Tibial artery (tissue), 4 donors: ENCODE data around the gene TGFBRAP1.

Experiments
- DNase-seq, 2 donors: peaks; one replicate each; pipeline ENCODE4 v3.0.0-alpha.2; 2019
- H3K27ac ChIP-seq, 2 donors: fragments of 200-600 bp; sonication (generic) in 1 of 2; 1 replicate in 1 of 2; 2 replicates in 1 of 2; pipeline ENCODE4 v1.5.1; 2018 to 2019; ENCODE audit warnings: mild to moderate bottlenecking in 1 of 2
- H3K27me3 ChIP-seq, 2 donors: fragments of 200-600 bp; sonication (generic) in 1 of 2; one replicate each; pipeline versions ENCODE4 v1.5.1 to v1.6.0; 2016 to 2019
- H3K36me3 ChIP-seq, 3 donors: fragments of 200-600 bp; sonication (generic) in 2 of 3; one replicate each; pipeline ENCODE4 v1.5.1; 2016 to 2019; ENCODE audit warnings: mild to moderate bottlenecking in 2 of 3
- H3K4me1 ChIP-seq, 4 donors: fragments of 200-600 bp; sonication (generic) in 2 of 4; 1 replicate in 3 of 4; 2 replicates in 1 of 4; pipeline ENCODE4 v1.5.1; 2016 to 2019
- H3K4me3 ChIP-seq, 2 donors: fragments of 200-600 bp; sonication (generic) in 1 of 2; 1 replicate in 1 of 2; 2 replicates in 1 of 2; pipeline ENCODE4 v1.5.1; 2018 to 2019; ENCODE audit warnings: mild to moderate bottlenecking in 2 of 2
- H3K9me3 ChIP-seq, 3 donors: fragments of 200-600 bp; sonication (generic) in 1 of 3; one replicate each; pipeline ENCODE4 v1.5.1; 2016 to 2019
- intact Hi-C: fragments of 100-400 bp; cut with DNase I; formaldehyde crosslinking; loops from one replicate; pipeline ENCODE4 v1.15.0; 2023; ENCODE audit warnings: low total_unique reads
- TF ChIP-seq, protein P1 (sequence below), 2 experiments: fragments of 200-600 bp in 1 of 2; fragments of 450-650 bp in 1 of 2; IDR thresholded peaks; one replicate each; pipeline ENCODE4 v1.5.1; 2017 to 2019; ENCODE audit warnings: antibody characterized with exemption in 2 of 2, mild to moderate bottlenecking in 1 of 2, moderate library complexity in 1 of 2

The TGFBRAP1 gene

DNA sequence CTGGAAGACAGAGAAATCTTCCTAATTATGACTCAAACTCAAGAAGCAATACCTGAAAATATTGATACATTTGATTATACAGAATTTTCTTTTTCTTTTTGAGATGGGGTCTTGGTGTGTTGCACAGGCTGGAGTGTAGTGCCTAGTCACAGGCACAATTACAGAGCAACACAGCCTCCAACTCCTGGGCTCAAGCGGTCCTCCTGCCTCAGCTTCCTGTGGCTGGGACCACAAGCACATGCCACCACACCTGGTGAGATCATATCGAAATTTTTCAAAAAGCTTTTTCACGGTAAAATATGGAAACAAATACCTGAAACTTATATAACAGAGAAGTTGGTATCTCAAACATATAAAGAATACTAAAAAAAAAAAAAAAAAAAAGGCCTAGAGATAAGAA is 27.9 kb downstream of the TGFBRAP1 start:
- Histone ChIP-seq H3K4me3 (no peak overlapping the region), H3K27me3 (no peaks in the 10 kb centered on the region), H3K4me1 (peaks cover 0 to 5% (median 0%) of the 10 kb centered on the region in 4 donors), H3K36me3 (peaks cover 23 to 32% (median 24%) of the 10 kb centered on the region in 3 donors), H3K9me3 (no peaks in the 10 kb centered on the region), H3K27ac (no peak overlapping the region)
- TF ChIP-seq, protein P1, sequence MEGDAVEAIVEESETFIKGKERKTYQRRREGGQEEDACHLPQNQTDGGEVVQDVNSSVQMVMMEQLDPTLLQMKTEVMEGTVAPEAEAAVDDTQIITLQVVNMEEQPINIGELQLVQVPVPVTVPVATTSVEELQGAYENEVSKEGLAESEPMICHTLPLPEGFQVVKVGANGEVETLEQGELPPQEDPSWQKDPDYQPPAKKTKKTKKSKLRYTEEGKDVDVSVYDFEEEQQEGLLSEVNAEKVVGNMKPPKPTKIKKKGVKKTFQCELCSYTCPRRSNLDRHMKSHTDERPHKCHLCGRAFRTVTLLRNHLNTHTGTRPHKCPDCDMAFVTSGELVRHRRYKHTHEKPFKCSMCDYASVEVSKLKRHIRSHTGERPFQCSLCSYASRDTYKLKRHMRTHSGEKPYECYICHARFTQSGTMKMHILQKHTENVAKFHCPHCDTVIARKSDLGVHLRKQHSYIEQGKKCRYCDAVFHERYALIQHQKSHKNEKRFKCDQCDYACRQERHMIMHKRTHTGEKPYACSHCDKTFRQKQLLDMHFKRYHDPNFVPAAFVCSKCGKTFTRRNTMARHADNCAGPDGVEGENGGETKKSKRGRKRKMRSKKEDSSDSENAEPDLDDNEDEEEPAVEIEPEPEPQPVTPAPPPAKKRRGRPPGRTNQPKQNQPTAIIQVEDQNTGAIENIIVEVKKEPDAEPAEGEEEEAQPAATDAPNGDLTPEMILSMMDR (IDR thresholded peaks at IDR 0.05), result no peak
- DNase-seq, result no peak
- intact Hi-C loops, result no loop called here

DNA sequence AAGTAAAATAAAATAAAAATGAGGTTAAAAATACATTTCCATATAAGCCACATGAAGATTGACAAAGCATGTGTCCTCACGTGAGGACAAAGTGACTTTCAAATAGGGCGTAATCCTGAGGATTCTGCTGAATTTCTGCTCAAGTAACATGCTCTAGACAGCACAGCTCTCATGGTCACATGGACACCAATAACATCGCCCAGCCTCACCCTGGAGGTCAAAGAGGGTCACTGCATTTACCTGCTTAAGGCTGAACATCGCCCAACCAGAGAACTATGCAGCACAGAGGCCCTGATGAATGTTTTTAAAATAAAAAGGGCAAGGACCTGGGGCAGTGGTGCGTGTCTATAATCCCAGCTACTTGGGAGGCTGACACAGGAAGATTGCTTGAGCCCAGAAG is 30.2 kb downstream of the TGFBRAP1 start:
- H3K36me3 ChIP-seq, result peaks cover 23 to 41% (median 35%) of the 10 kb centered on the region in 3 donors
- intact Hi-C loops, result no loop called here
- no peaks in the 10 kb centered on the region for H3K9me3 ChIP-seq
- DNase-seq, result no peak
- H3K27ac ChIP-seq, result no peak overlapping the region
- H3K4me1 ChIP-seq, result peaks cover 0 to 5% (median 0%) of the 10 kb centered on the region in 4 donors
- no peaks in the 10 kb centered on the region for H3K27me3 ChIP-seq
- no peak overlapping the region for H3K4me3 ChIP-seq
- TF ChIP-seq, protein P1 (IDR thresholded peaks at IDR 0.05), result no peak

DNA sequence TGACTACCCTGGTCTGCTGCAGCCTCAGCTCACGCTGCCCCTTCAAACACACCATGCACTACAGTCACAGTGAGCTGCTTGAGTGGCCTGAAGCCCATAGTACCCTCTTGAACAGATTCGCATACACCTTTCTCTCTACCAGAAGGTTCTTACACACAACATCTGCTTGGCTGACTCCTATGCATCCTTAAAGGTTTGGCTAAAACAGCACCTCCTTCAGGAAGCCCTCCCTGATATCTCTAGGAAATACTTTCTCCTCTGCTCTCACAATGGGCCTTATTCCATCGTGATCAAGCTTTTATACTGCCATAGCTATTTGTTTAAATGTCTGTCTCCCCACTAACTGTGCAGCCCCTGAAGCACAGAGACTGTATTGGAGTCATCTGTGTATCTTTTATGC is 31.5 kb downstream of the TGFBRAP1 start:
- Histone ChIP-seq H3K9me3 (no peaks in the 10 kb centered on the region), H3K27me3 (no peaks in the 10 kb centered on the region), H3K4me3 (no peak overlapping the region), H3K36me3 (peaks cover 23 to 54% (median 36%) of the 10 kb centered on the region in 3 donors), H3K4me1 (peaks cover 0 to 8% (median 0%) of the 10 kb centered on the region in 4 donors), H3K27ac (no peak overlapping the region)
- DNase-seq, result no peak
- TF ChIP-seq, protein P1 (IDR thresholded peaks at IDR 0.05), result no peak
- intact Hi-C loops, result no loop called here

DNA sequence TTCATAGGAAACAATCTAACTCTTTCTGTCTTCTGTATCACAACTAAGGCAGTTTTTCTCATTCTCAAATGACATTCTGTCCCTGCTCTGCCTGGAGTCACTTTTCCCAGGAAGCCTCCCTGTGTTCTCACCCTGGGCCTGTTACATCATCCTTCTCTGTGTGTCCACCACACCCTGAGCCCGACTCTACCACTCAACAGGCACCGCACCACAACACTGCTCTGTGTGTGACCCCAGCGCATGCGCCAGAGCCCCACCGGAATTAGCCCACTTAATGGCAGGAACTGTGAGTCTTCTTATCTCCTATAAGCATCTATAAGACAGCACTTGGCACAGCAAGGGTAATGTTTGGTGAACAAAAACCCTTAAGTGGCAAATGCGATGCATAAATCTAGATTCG is 32.3 kb downstream of the TGFBRAP1 start:
- H3K27ac ChIP-seq, result no peak overlapping the region
- TF ChIP-seq, protein P1 (IDR thresholded peaks at IDR 0.05), result no peak
- no peaks in the 10 kb centered on the region for H3K27me3 ChIP-seq
- DNase-seq, result no peak
- peaks cover 0 to 8% (median 0%) of the 10 kb centered on the region in 4 donors for H3K4me1 ChIP-seq
- intact Hi-C loops, result no loop called here
- no peak overlapping the region for H3K4me3 ChIP-seq
- no peaks in the 10 kb centered on the region for H3K9me3 ChIP-seq
- peaks cover 23 to 58% (median 39%) of the 10 kb centered on the region in 3 donors for H3K36me3 ChIP-seq

DNA sequence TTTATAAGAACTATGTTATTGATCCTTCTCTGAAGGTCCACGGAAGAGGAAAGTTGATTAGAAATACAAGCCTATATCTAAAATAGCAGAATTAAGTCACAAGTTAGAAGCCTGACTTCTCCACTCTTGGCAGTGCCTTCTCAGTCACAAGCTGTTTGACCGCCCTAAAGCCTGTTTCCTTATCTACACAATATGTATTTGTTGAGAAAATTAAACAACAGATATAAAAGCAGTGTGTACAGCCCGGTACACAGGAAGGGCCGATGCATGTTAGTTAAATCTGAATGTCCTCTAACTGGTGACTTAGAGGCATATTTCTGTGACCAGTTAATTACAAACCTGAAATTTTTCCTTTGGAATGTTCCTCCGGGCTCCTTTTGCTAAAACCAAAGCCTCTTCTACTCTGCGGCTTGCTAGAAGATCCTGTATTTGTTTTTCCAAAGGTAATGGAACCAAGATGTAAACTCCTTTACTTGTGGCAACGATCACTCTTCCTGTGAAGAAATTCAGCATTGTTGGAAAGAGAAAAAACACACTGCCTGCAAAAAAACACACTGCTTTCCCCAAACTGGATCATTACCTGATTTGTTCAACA is 33.4 kb downstream of the TGFBRAP1 start:
- TF ChIP-seq, protein P1 (IDR thresholded peaks at IDR 0.05), result no peak
- intact Hi-C loops, result no loop called here
- Histone ChIP-seq H3K27ac (no peak overlapping the region), H3K4me1 (peaks cover 0 to 8% (median 0%) of the 10 kb centered on the region in 4 donors), H3K27me3 (no peaks in the 10 kb centered on the region), H3K36me3 (peaks cover 34 to 69% (median 47%) of the 10 kb centered on the region in 3 donors), H3K4me3 (no peak overlapping the region), H3K9me3 (no peaks in the 10 kb centered on the region)
- DNase-seq, result no peak
